HG02981 (cell line): ENCODE measurements around the gene GUCY1A2.

ENCODE experiments used
- ATAC-seq: cut with Tn5 transposase; IDR thresholded peaks from one replicate; pipeline ENCODE4 v1.9.1; 2021; ENCODE audit warnings: mild to moderate bottlenecking, moderate library complexity; ENCODE audit not compliant: unreplicated experiment

The GUCY1A2 gene

DNA sequence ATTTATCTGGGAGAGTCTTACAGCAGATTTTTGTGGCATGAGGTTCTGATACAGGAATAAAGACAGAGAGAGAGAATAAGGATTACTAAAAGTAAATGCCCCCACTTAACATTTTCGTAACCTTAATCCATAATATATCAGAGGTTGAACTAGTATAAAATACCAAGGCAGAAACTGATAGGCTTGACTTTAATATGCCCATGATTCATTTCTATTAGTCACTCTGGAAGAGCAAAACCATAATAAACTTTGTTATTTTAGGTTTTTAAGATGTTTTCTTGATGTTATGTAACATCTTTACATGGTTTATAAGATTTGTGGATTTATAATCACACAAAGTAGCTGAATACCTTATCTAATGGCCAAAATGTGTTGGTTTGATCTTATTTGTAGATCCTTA, 19.1 kb downstream of the GUCY1A2 start:
- no peak for ATAC-seq

DNA sequence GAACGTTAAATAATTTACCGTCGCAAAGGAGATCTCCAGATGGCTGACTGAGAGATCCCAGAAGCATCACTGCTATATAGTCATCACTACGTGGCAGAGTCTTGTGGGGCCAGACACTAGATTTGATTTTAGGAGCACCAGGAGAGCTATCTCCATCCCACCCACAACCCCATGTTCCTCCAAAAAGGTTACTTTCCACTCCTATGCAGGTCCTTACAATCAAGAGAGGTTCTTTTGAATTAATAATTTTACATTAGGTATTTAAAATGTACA, 19.4 kb downstream of the GUCY1A2 start:
- ATAC-seq, result no peak

DNA sequence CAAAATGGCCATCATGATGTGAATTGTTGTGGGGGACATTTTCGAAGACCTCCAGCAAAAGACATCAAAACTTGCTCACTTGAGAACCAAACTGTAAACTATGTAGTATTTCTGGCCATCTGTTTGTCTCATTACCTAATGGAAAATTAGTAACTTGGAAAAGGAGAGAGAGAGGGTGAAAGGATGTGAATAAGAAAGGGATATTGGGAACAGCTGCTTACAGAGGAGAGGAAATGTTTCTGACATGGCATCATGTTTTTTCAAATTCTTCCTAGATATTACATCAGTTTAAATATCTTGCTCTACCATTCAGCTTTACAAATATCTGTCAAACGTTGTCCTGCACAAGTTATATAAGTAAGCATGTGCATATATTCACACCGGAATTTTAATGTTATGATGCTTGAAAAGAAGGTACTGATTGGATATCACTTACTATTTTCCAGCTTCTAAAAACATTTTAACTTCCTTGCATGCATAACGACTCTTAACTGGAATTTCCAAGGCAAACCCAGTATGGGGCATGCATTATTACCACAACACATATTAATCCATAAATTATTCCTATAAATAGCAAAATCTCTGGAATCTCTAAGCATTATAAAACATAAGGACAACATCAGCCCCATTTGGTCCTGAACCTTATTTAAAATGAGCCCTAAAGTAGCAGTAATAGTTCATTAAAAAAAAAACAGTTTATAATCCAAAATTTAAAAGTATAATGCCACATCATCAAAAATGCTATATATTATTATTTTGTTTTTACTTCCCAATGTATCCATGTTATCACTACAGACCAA, 20.0 kb downstream of the GUCY1A2 start:
- ATAC-seq, result no peak

DNA sequence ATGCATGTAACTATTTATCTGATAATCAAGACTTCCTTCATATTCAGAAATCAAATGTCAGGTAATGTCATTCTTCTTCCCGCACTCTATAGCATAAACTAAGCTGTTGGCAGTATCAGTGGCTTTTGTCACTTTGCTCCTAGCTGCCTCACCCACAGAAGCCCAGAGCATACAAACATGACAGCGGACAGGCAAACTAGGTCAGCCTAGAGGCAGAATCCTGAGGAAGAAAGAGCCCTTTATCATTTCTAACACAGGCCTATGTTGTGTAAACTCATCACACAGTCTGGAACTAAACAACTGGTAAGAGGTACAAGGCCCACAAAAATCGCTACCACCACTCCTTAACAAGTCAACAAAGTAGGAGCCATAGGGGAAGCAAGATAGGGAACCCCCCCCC, 21.0 kb downstream of the GUCY1A2 start:
- ATAC-seq, result no peak

DNA sequence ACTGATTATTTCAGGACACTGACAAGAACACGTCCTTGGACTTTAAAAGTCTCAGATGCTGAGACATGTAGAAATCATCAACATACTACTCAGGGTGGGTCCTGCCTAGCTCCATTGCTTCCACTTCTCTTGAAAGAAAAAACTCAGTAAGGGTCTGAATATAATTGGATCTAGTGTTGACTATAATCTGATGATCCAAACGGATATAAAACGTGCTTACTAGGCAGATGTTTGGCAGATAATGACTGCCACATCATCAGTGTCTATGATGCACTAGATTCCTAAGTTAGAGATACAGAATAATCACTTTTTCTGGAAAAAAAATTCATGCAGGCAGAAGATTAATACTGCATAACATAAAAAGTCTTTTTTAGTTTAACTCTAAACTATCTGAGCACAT, 21.6 kb downstream of the GUCY1A2 start:
- no peak for ATAC-seq

DNA sequence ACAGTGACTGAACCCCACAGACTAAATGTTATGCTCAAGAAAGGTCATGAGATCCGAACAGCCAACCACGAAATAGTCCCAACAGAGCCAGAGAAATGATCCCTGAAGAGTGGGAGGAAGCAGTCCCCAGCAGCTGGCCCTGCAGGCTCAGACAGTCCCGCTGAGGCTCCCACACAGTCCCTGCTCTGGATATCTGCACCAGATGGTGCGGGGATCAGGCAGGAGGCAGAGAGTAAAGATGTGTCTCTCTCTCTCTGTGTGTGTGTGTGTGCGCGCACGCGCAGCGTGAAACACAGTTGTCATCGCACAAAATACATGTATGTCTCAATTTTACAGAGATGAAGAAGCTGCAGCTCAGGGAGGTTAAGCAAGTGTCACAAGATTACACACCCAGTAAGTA, 27.9 kb downstream of the GUCY1A2 start:
- no peak for ATAC-seq

DNA sequence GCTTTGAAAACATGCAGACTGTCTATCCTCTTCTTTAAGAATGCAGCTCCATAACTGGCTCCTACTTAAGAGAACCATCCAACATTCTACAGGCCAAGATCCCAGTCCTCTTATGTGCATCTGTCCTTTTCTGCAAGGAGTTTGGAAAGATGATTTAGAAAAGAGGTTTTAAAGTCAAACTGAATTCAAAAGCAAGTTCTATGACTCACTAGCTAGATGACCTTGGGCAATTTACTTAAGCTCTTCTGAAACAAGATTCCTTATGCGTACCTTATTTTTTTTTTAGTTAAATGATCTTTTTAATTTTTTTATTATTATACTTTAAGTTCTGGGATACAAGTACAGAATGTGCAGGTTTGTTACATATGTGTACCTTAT, 29.2 kb downstream of the GUCY1A2 start:
- ATAC-seq, result no peak

DNA sequence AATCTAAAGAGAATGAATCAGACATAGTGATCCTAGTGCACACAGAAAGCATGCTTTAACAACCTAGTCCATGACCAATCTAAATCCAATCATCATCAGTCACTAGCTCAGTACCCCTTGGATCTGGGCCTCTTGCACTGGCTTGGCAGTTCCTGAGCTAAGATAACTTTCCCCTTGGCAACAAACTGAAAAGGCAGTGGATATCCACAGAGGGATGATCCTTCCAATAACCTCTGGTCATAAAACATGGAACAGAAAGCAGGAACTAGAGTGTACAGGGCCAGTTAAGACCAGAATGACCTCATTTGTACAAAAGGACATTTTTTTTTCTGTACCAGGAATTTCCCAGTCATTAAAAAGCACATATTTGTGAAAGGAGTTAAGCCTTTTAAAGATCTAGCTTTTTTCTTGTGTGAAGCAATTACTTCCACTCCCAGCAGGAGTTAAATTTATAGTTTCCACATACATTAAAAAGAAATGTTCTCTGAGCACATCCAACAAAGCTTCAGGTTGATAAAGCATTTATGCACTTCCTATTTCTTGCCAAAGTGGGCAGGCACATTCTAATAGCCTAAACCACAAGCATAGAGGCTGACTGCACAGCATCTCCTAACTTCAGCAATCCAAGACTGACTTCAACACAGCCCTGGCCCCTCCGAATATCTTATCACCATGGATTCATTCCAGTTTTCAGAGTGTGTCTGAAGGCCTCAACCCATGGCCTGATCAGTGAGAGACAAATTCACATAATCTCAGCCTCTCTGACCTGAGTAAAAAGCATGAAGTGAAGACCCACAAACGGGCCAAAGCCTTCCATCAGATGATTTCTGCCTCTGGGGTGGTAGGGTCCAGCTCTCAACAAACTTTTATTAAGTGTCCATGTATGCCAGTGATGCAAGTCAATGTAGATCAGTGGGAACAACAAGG, 29.9 kb downstream of the GUCY1A2 start:
- ATAC-seq, result no peak

DNA sequence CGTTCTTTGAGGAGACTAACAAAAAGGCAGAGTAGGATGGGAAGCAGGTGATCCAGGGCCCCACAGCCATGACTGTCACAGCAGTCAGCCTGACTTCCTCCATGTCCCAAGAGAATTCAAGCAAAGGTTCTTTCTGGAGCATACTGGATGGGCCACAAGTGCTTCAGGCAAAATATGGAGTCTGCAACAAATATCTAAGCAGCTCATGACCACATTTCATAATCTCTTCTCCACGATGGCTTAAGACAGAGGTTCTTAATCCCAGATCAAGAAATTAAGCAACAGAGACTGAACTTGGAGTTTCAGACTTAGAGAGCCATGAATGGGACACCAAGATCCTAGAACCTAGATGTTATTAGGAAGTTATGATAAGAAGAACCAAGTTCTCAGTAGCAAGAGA, 31.6 kb downstream of the GUCY1A2 start:
- ATAC-seq, result no peak

DNA sequence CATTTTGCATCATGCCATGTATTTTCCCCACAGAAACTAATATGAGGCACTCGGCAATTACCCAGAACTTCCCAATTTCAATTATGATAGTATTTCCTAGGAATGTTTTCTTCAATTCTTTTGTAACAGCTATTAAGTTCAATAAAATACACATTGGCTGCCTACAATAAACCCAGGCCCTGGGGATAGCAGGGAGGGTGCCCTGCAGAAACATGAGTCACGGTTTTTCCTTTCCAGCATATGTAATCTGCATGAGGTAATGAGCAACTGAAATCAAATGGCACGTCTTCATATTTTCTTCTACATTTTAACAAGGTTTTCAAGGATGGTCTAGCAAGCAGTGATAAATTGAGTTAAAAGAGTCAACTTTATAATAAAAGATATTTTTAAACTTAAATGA, 32.0 kb downstream of the GUCY1A2 start:
- ATAC-seq, result no peak

DNA sequence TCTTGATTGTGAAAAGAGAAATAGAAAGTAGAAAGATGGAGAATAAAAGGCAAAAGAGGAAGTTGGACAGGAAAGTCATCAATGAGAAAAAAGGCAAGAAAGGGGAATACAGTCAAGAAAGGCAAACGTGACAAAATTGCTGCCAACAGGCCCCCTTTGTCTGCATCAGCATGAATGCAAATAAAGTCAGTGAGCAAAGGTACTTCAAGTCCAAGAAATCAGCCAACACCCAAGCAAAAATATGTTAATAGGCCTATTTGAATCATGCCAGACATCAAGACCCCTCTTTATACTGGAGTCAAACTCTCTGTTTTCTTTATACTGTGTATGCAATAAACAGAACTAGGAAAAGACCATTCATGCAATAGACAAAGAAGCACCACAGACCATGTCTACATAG, 34.3 kb downstream of the GUCY1A2 start:
- ATAC-seq, result no peak

DNA sequence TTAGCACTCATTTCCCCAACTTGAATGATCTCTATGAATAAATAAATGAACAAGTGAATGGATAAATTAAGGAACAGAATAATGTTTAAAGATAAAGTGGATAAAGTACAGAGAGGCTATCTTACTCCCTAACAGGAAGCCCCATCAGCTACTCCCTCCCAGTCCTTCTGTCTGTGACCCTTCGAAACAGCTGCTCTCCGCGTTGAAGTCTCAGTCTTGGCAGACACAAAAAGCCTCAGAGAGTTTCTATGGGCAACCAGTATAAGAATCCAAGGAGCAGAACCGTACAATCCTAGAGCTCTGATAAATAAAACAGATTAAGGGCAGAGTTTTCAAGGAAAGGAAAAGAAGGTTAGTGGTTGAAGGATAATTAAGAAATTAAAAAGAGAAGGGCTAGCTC, 35.0 kb downstream of the GUCY1A2 start:
- no peak for ATAC-seq

DNA sequence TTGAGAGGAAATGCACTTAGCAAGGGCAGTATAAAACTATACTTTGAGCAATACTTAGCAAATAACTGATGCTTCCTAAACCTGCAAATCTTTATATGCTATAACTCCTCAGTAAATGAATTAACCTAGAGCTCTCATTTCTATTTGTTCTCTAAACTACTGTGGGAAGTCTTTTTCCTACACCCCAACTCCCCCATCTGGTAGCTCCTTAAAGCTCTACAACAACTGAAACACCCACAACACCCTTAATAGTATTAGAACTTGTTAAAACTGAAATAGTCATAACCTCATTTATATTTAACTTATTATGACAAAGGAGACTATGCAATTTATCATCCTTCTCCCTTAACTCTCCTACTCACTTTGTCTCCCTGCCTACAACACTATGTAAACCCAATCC, 43.4 kb downstream of the GUCY1A2 start:
- ATAC-seq, result no peak

DNA sequence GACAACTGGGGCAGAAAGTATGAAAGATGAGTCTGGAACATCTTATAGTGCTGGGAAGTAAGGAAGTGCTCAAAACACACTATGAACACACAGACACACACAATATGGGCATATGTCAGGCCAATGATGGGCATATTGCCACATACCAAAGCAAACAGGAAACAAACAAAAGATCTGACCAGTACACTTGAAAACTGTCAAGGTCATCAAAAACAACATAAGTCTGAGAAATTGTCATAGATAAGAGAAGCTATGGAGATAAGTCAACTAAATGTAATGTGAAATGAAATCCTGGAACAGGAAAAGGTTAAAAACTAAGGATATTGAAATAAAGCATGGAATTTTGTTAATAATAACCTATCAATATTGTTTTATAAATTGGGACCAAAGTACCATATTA, 46.4 kb downstream of the GUCY1A2 start:
- no peak for ATAC-seq

DNA sequence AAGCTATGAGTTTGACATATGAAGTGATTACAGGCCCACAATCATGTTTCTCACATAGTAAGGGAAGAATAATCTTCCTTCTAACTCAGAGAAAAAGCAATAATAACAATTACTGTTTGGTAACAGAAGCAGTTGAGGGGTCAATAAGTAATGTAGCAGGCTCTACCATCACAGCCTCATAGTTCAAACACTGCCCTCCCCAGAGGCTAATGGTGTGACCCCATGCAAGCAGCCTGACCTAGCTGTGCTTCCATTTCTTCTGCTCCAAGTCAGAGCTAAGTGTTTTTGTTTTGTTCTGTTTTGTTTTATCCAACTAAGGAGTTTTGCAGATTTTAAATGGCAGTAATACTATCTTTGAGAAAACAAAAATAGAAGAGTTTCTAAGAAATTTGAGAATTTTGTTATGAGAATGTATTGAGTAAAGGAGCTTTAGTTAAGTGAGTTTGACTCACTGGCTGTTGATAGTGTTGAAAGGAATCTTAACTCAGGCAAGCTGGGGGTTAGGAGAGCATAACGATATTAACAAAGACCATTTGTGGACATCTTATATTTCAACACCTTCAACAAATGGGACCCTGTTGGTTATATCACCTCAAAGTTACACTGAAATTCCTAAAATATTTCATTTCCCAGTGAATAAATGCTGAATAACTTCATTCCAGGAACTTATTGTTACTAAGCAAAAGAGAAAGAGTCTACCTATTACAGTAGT, 48.5 kb downstream of the GUCY1A2 start:
- no peak for ATAC-seq

DNA sequence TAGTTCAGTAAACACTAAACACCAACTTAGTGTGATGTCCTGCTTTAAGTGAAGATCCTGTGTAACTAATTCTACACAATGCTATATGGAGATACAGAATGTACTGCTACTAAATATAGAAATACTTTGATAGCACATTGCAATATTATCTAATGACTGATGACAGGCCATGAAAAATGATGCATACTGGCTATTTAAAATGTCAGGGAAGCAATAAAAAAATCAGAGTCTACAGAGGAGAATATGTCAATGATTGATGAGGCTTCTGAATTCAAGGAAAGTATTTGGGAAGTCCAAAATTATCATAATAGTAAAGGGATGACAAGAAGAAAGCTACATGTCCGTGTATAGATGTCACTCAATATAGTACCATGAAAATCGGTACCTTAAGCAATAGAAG, 55.3 kb downstream of the GUCY1A2 start:
- no peak for ATAC-seq

DNA sequence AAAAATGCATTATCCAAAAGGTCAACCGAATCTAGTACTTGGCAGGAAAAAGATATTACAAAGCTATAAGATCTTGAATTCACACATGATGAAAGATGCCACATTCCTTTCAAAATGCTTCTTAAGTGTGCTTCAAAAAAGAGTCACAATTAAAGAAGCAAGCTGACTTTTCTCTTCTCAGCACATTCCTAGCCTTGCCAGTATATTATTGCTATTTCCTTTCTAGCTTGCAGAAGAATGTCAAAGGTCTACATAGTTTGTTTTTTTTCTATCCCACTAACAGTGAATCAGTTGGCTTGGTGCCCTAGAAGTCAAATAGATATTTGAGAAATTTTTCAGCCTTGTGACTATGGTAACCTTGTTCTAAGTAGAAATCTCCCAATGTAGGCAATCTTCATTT, 56.8 kb downstream of the GUCY1A2 start:
- ATAC-seq, result no peak

DNA sequence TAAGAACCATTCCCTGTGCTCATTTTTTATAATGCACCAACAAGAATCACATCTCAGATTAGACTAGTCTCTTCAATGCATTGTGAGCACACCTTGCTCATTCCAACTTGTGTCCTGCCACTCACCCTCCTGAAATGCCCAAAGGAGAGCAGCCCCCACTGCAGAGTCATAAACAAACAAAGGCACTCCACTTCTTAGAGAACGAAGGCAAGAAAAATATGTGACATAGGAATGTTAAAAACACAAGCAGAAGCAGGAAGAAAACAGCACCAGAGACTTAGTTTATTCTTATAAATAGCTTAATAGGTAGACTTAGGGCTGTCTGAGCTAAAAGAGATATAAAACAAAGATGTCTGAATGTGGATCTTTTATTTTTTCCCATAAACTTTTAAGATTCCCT, 57.2 kb downstream of the GUCY1A2 start:
- no peak for ATAC-seq

DNA sequence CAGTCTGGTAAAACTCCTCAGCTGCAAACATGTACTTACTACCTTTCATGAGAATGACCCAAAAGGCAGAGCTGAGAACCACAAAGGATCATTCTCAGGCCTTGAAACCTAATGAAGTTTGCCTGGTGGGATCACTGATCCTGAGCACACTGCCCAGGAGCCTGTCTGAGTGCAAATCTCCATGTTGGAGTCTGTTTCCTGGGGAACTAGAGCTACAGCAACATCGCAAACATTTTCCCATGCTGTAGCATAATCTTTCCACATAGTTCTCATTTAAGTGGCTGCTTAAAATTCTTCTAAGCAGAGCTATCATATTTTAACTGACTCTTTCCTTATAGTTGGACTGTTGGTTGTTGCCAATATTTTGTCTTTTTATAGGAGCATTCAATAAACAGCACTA, 58.5 kb downstream of the GUCY1A2 start:
- no peak for ATAC-seq

DNA sequence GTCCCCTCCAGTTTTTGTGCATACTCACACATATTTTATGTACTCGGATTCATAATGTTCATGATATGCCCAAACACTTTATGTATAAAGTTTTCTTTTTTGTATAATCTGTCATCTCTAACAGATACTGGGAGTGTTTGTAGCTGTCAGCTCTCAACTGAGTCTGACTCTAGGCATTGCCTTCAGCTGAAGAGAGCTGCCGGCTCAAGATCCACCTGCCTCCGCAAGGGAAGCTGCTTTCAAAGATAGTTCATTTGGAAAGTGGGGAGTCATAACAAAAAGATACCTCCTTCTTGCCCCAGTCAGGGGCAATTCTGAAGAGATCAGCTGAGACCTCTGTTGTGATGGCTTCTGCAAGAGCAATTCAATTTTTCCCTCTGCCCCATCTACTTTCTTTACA, 58.9 kb downstream of the GUCY1A2 start:
- no peak for ATAC-seq

DNA sequence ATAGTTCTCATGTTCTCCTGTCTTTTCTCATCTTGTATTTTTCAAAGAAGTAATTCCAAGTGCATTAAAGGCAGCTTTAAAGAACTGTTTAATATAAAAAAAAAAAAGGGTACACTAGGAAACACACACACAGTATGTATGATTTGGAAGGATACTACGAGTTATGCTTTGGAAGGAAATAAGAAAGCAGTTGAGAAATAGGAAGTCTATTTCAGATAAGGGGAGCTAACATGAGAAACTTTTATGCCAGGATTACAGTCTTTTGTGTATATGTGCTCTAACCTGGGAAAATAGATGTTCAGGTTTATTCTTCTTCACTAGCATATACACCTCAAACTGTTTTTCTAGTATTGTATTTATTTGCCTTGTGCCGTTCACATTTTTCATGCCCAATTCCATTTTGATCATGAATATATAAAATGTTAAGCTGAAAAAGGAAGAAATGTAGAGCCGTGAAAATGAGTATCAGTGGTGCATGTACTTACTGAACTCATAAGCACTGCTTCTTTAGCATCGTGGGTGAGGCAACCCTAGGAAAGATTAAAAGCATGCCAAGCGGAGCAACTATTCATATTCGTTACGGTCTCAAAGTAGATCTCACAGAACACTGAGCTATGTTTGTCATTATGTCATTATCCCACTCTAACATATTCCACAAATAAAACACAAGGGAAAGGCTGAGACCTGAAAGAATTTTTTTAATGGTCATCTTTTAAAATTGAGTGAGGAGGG, 59.6 kb downstream of the GUCY1A2 start:
- ATAC-seq, result no peak
